ENCODE measurements around the gene SORCS2. TPM values are rescaled to one million over a fixed set of nuclear protein-coding genes. Genes with fewer than 3 reads are reported as not detected.

SORCS2 gene
- total RNA-seq, 3 donors from 2014 or later: 0.66 to 1.3 (median 0.80) TPM

GRCh38 chr4:7546809-7547367, 354.6 kb downstream of the SORCS2 start:
- DNase-seq (ENCODE audit: low spot score in 2 of 2): no peak
- TF ChIP-seq POLR2A (IDR thresholded peaks at IDR 0.05): no peak
- TF ChIP-seq CTCF (IDR thresholded peaks at IDR 0.05): no peak
- no peak for TF ChIP-seq POLR2AphosphoS5 (IDR thresholded peaks at IDR 0.05)

GRCh38 chr4:7547368-7548040, 355.2 kb downstream of the SORCS2 start:
- H3K27ac ChIP-seq: no peak overlapping the region
- peak in 1 of 2 donors; percentile 27 for DNase-seq (ENCODE audit: low spot score in 2 of 2)

More at GRCh38 chr4:7546809-7547367, 354.6 kb downstream of the SORCS2 start:
- Histone ChIP-seq H3K9me3 (peaks cover 0 to 5% of the 10 kb centered on the region in 2 donors), H3K27ac (no peak overlapping the region), H3K27me3 (no peaks in the 10 kb centered on the region), H3K4me1 (no peaks in the 10 kb centered on the region), H3K4me3 (no peak overlapping the region), H3K36me3 (no peaks in the 10 kb centered on the region)
- intact Hi-C loops (cut with DNase I; ENCODE audit: low total_unique reads): no loop called here

GRCh38 chr4:7549866-7550265, 357.5 kb downstream of the SORCS2 start:
- no peak overlapping the region for H3K4me3 ChIP-seq
- no peak overlapping the region for H3K27ac ChIP-seq
- H3K27me3 ChIP-seq: no peaks in the 10 kb centered on the region
- no peaks in the 10 kb centered on the region for H3K36me3 ChIP-seq
- peaks cover 16 to 31% of the 10 kb centered on the region in 2 donors for H3K9me3 ChIP-seq
- DNase-seq (ENCODE audit: low spot score in 2 of 2): no peak
- intact Hi-C loops (cut with DNase I; ENCODE audit: low total_unique reads): no loop called here
- H3K4me1 ChIP-seq: no peaks in the 10 kb centered on the region
- no peak for TF ChIP-seq POLR2A (IDR thresholded peaks at IDR 0.05)
- TF ChIP-seq CTCF (IDR thresholded peaks at IDR 0.05): no peak
- TF ChIP-seq POLR2AphosphoS5 (IDR thresholded peaks at IDR 0.05): no peak

More at GRCh38 chr4:7547368-7548040, 355.2 kb downstream of the SORCS2 start:
- peaks cover 6 to 11% of the 10 kb centered on the region in 2 donors for H3K9me3 ChIP-seq
- no peaks in the 10 kb centered on the region for H3K4me1 ChIP-seq
- no peaks in the 10 kb centered on the region for H3K27me3 ChIP-seq
- no peak overlapping the region for H3K4me3 ChIP-seq
- intact Hi-C loops (cut with DNase I; ENCODE audit: low total_unique reads): no loop called here
- TF ChIP-seq POLR2A (IDR thresholded peaks at IDR 0.05) (no peak), POLR2AphosphoS5 (IDR thresholded peaks at IDR 0.05) (no peak), CTCF (IDR thresholded peaks at IDR 0.05) (no peak)
- no peaks in the 10 kb centered on the region for H3K36me3 ChIP-seq

- intact Hi-C loops (cut with DNase I; ENCODE audit: low total_unique reads): no loop called here
- no peak for DNase-seq (ENCODE audit: low spot score in 2 of 2)
- Histone ChIP-seq H3K27me3 (no peaks in the 10 kb centered on the region), H3K9me3 (peaks cover 22 to 38% of the 10 kb centered on the region in 2 donors), H3K4me3 (no peak overlapping the region), H3K36me3 (no peaks in the 10 kb centered on the region), H3K27ac (no peak overlapping the region), H3K4me1 (no peaks in the 10 kb centered on the region)
- no peak for TF ChIP-seq POLR2A (IDR thresholded peaks at IDR 0.05)
- no peak for TF ChIP-seq POLR2AphosphoS5 (IDR thresholded peaks at IDR 0.05)
- no peak for TF ChIP-seq CTCF (IDR thresholded peaks at IDR 0.05)
These were observed 360.1 kb downstream of the SORCS2 start for GRCh38 chr4:7552466-7552865.

- H3K36me3 ChIP-seq: no peaks in the 10 kb centered on the region
- intact Hi-C loops (cut with DNase I; ENCODE audit: low total_unique reads): no loop called here
- no peaks in the 10 kb centered on the region for H3K4me1 ChIP-seq
- no peaks in the 10 kb centered on the region for H3K27me3 ChIP-seq
- no peak overlapping the region for H3K4me3 ChIP-seq
- TF ChIP-seq POLR2A (IDR thresholded peaks at IDR 0.05) (no peak), POLR2AphosphoS5 (IDR thresholded peaks at IDR 0.05) (no peak)
- H3K9me3 ChIP-seq: peaks cover 22 to 38% of the 10 kb centered on the region in 2 donors
- H3K27ac ChIP-seq: no peak overlapping the region
- no peak for DNase-seq (ENCODE audit: low spot score in 2 of 2)
These were observed 360.9 kb downstream of the SORCS2 start for GRCh38 chr4:7553280-7553679.

All from breast epithelium (tissue), 4 donors.